Hippocampal formation (tissue), 2 donors: ENCODE results near the gene WDR48.

Experiments
- DNase-seq, 2 donors: peaks; one replicate each; lab custom pipeline; 2025; lab: John Stamatoyannopoulos, UW

WDR48 gene

GRCh38 chr3:39063143-39063542 lies 11.3 kb downstream of the WDR48 start:
- DNase-seq, result no peak

DNA sequence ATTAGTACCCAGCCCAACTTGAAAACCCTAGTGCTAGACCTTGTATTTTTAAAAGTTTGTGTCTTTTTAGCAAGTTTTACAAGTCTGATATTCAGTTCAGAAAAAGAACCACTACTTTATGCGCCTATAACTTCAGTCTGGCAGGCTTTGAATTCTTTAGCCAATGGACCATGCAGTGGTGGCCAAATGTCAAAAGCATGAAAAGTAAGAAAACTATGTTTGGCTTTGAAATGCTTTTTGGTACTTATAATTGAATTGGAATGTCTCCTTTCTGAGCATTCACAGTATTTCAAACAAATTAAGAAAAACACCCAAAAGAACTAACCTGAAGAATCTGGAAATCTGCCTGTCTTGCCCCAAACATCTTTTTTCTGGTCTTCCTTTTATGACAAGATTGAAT lies 12.8 kb downstream of the WDR48 start:
- no peak for DNase-seq

DNA sequence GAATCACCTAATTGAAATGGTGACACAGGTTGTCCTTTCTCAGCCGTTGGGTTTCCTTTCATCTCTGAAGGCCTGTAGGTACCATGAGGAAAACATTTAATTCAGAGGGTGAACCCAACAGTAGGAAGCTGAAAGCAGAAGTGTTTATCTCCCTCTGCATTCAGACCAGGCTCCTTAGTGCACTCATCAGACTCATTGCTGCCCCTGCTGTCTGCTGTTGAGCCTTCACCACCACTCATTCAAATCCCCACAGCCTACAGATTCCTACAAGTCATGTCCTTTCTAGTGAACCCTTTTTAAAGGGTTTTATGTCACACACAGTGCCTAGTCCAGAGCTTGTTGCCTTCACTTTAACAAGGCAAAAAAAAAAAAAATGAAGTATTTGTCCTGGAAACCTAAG lies 13.4 kb downstream of the WDR48 start:
- DNase-seq, result peak in 1 of 2 donors; percentile 54

- DNase-seq, result no peak
Measured at GRCh38 chr3:39067286-39067685, 15.5 kb downstream of the WDR48 start.

- DNase-seq, result no peak
Measured at GRCh38 chr3:39068556-39068955, 16.7 kb downstream of the WDR48 start.

GRCh38 chr3:39075910-39076309 lies 24.1 kb downstream of the WDR48 start:
- DNase-seq, result no peak

- no peak for DNase-seq
Measured at GRCh38 chr3:39079530-39079929, 27.7 kb downstream of the WDR48 start.

- no peak for DNase-seq
Measured at GRCh38 chr3:39080026-39080425, 28.2 kb downstream of the WDR48 start.

GRCh38 chr3:39082666-39083313 lies 31.0 kb downstream of the WDR48 start:
- no peak for DNase-seq

DNA sequence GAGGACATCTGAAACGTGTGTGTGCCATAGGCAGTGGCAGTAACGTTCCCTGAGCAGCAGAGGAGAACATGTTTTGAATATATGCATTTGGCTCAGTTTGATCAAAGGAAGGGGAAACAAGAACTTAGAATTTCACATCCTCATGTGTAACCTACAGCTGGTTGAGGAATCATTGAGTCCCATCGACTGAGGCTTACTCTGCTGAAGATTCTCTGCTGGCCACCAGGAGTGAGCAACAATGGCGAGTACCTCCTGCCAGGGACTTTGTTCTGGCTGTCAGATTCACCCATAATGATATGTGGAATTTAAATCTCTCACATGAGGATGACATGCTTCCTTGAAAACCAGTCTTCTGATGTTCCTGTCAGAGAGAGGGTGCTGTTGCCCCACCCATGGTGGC lies 34.3 kb downstream of the WDR48 start:
- DNase-seq, result no peak

DNA sequence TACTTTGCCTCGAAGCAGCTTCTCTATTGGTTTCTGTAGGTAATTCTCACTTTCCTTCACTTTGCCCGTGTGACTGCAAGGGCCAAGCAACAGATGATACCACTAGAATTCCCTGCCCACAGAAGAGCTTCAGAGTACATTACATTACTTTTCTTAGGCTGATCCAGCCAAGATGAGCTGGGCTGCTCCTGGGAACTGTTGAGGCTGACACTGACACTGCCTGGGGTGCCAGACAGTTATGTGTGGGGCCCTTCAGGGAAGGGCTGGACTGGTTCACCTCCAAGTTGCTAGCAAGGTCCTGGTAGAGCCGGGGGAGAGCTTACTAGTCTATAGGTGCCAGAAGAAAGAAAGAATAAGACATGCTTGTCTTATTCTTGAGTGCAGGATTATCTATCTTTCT lies 36.6 kb downstream of the WDR48 start:
- no peak for DNase-seq

GRCh38 chr3:39088889-39089288 lies 37.1 kb downstream of the WDR48 start:
- DNase-seq, result no peak

GRCh38 chr3:39090922-39091321 lies 39.1 kb downstream of the WDR48 start:
- DNase-seq, result no peak

GRCh38 chr3:39094851-39095677 lies 43.2 kb downstream of the WDR48 start:
- DNase-seq, result no peak

DNA sequence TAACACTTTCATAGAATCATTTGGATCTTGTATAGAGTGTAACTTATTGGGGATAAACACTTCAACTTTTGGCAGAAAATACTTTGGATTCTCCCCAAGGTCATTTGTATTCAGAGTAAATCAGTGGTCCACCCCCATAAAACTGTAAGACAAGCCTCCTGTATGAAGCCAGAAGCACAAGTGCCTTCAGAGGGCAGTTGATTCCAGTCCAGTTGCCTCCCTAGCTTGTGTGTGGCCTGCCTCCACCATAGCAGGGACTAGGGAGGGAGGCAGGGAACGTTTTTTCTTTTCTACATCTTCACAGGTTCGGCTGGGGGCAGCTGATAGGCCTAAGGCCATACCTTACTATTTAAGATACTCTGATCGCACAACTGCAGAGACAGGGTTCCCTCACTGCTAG lies 44.0 kb downstream of the WDR48 start:
- DNase-seq, result peak in 1 of 2 donors; percentile 8

DNA sequence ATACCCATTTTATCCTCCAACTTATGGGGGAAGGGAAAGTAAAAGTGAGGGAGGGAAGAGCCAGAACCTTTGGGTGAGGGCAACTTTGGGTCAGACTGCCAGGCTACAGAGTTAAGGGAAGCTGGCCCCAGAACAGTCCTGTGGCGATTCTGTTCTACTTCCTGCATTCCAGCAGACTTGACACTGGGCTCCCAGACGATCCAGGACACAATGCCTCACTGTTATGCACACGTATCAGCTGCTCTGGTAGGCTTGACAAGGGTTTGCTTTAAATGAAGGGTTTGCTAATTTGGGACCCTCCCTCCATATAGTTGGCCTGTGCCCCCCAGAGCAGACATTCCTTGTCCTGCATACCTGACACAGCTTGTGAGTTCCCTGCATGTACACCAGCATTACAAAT lies 45.0 kb downstream of the WDR48 start:
- peak in 1 of 2 donors; percentile 22 for DNase-seq

DNA sequence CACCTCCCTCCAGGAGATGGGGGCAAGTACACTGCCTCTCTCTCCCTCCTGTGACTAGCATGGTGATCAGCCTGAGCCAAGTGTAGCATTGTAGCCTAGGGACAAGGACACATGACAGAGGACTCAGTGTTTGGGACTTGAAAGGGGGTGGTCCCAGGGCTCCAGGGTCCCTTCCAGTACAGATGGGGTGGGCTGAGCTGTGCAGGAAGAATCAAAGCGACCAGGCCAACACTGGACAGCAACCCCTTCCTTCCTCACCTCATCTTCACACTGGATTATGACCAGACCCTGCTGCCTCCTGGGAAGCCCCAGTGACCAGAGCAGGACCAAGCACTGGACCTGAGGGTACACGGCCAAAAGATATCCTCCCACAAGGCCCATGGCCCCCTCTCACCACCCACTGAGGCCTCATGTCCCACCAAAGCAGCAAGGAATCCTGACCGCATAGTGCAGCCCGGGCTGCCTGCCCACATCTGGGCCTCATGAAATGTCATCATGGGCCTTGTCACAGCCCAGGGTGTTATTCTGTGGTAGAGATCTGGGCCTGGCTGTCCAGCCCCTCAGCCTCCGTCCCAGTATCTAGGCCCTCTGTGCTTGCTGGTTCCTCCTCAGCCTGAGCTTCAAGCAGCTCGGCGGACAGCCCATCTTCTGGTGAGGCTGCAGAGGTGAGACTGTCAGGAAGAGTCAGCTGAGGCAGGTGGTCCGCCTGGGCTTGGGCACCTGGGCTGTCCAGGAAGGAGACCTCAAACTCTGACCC lies 46.1 kb downstream of the WDR48 start:
- no peak for DNase-seq

- no peak for DNase-seq
Measured at GRCh38 chr3:39098473-39099000, 46.7 kb downstream of the WDR48 start.

DNA sequence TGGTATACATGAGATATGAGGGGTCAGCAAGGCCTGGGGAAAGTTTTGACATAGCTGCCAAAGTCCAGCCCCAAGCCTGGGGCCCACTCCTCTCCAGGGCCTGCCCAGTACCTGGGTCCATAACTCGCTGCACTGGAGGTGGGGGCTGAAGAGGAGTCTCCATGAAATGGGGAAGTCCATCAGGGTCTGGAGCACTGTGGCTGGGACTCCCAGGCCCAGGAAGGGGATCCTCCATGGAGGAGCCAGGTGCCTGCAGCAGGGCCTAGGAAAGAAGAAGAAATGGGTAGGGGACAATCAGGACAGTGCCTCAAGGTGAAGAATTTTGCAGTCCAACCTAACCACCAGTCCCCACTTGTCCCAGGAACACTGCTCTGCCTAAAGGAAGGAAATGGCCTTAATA lies 47.4 kb downstream of the WDR48 start:
- DNase-seq, result no peak

GRCh38 chr3:39099738-39100499 lies 48.1 kb downstream of the WDR48 start:
- no peak for DNase-seq

DNA sequence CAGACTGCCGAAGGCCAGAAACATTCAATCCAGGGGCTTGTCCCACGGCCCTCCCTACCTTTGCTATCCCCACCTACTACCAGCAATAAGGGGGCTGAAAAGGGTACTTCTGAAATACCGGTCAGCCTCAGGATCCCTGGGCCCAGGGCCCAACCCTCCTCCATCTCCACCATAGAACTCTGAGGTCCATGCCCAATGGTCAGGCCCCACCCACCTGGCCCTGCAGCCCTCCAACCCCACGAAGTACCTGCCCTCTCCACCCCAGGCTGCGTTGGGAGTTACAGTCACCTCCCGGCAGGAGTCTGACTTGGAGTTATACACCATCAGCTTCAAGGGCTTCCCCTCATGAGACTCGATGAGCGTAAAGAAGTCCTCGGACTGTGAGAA lies 48.7 kb downstream of the WDR48 start:
- DNase-seq, result no peak
